ENCODE measurements around the gene DENND5A.

GRCh38 chr11:9172389-9172788 is 92.8 kb downstream of the DENND5A start:
- TF ChIP-seq CTCF (conservative IDR thresholded peaks at IDR 0.05; ENCODE audit: low read depth, low read length) (no peak), EZH2 (IDR thresholded peaks at IDR 0.05; ENCODE audit: low read length, unreplicated experiment) (no peak), EZH2phosphoT487 (IDR thresholded peaks at IDR 0.05; ENCODE audit: borderline replicate concordance, low read length) (no peak)

Data from PC-3 (cell line).